HepG2 (cell line): ENCODE results near the gene PASK. TPM values are rescaled to one million over a fixed set of nuclear protein-coding genes. Genes with fewer than 3 reads are reported as not detected.

ENCODE experiments used
- KLF9 ChIP-seq: IDR thresholded peaks from 2 replicates; pipeline ENCODE4 v1.6.1; 2016; ENCODE audit warnings: low read depth
- KMT2A ChIP-seq: sonication (generic); formaldehyde crosslinking; IDR thresholded peaks from 2 replicates; pipeline ENCODE4 v1.4.0; 2020; ENCODE audit warnings: missing genetic modification reagents
- MATR3 ChIP-seq: sonication (generic); formaldehyde crosslinking; IDR thresholded peaks from 2 replicates; pipeline ENCODE4 v1.4.0; 2020; ENCODE audit warnings: missing genetic modification reagents
- MTF2 ChIP-seq: sonication (generic); formaldehyde crosslinking; IDR thresholded peaks from 2 replicates; pipeline ENCODE4 v1.5.0; 2020; ENCODE audit warnings: missing genetic modification reagents, borderline replicate concordance
- NONO ChIP-seq, 2 experiments: fragments of 450-650 bp in 1 of 2; sonication (generic) in 1 of 2; formaldehyde crosslinking in 1 of 2; IDR thresholded peaks in 1 of 2; conservative IDR thresholded peaks in 1 of 2; 2 replicates each; pipeline versions ENCODE4 v1.6.1 to v1.8.0; 2017 to 2022; ENCODE audit warnings: mild to moderate bottlenecking in 1 of 2, missing genetic modification reagents in 1 of 2, moderate library complexity in 1 of 2
- NR2F1 ChIP-seq, 2 experiments: fragments of 450-650 bp in 1 of 2; formaldehyde crosslinking in 1 of 2; IDR thresholded peaks; 2 replicates each; pipeline versions ENCODE4 v1.5.0 to v1.6.1; 2016 to 2020; ENCODE audit warnings: mild to moderate bottlenecking in 1 of 2, missing compliant biosample characterization in 1 of 2, missing genetic modification reagents in 1 of 2, moderate library complexity in 1 of 2
- NR2F6 ChIP-seq, 2 experiments: IDR thresholded peaks; 2 replicates each; pipeline ENCODE4 v1.6.1; 2016; ENCODE audit warnings: antibody characterized with exemption in 1 of 2, mild to moderate bottlenecking in 1 of 2
- POLR2A ChIP-seq, 2 experiments: IDR thresholded peaks; 2 replicates each; pipeline ENCODE4 v1.6.1; 2011; ENCODE audit warnings: low read depth in 2 of 2, low read length in 2 of 2, mild to moderate bottlenecking in 1 of 2, moderate library complexity in 1 of 2; ENCODE audit not compliant: insufficient read depth in 1 of 2
- SMAD1 ChIP-seq: sonication (generic); formaldehyde crosslinking; IDR thresholded peaks from 2 replicates; pipeline ENCODE4 v1.4.0; 2020; ENCODE audit warnings: missing genetic modification reagents, low read depth, mild to moderate bottlenecking, borderline replicate concordance
- THAP11 ChIP-seq: IDR thresholded peaks from 2 replicates; pipeline ENCODE4 v1.6.1; 2016; ENCODE audit warnings: missing biosample characterization, missing genetic modification reagents
- TP53 ChIP-seq: sonication (generic); formaldehyde crosslinking; conservative IDR thresholded peaks from 2 replicates; pipeline ENCODE4 v1.4.0; 2020; ENCODE audit warnings: missing genetic modification reagents
- ZBTB8A ChIP-seq: sonication (generic); formaldehyde crosslinking; IDR thresholded peaks from 2 replicates; pipeline ENCODE4 v1.4.0; 2020; ENCODE audit warnings: mild to moderate bottlenecking, low read depth, missing genetic modification reagents, borderline replicate concordance
- ZFX ChIP-seq: sonication (generic); formaldehyde crosslinking; IDR thresholded peaks from 2 replicates; pipeline ENCODE4 v1.4.0; 2020; ENCODE audit warnings: mild to moderate bottlenecking, low read depth, missing genetic modification reagents, moderate library complexity
- ZMYM4 ChIP-seq: sonication (generic); formaldehyde crosslinking; IDR thresholded peaks from 2 replicates; pipeline ENCODE4 v1.8.1; 2023; ENCODE audit warnings: mild to moderate bottlenecking, missing genetic modification reagents
- ZNF354B ChIP-seq: sonication (generic); formaldehyde crosslinking; IDR thresholded peaks from 2 replicates; pipeline ENCODE4 v1.8.0; 2022; ENCODE audit warnings: mild to moderate bottlenecking, missing genetic modification reagents
- ZNF496 ChIP-seq: sonication (generic); formaldehyde crosslinking; IDR thresholded peaks from 2 replicates; pipeline ENCODE4 v1.8.1; 2023; ENCODE audit warnings: mild to moderate bottlenecking, moderate library complexity, missing genetic modification reagents; ENCODE audit not compliant: insufficient replicate concordance
- polyA plus RNA-seq, 8 experiments: library from polyadenylated mRNA; depleted of rRNA in 3 of 8; stranded (reverse) in 7 of 8; unstranded in 1 of 8; fragments of >200 nt; fragmentation: Illumina TruSeq in 4 of 8; extraction: Trizol in 4 of 8; gene quantifications; 2 replicates each; pipeline versions ENCODE4 v1.2.1 to v1.2.3, GENCODE V29; 2011 to 2016; ENCODE audit warnings: low read depth in 4 of 8, missing spikeins in 1 of 8, mixed read lengths in 1 of 8; ENCODE audit not compliant: insufficient read depth in 1 of 8
- total RNA-seq, 5 experiments: library from RNA; depleted of rRNA; stranded (reverse); fragments of >200 nt; fragmentation: Illumina TruSeq; extraction: Trizol; gene quantifications; 2 replicates each; pipeline ENCODE4 v1.2.3, GENCODE V29; 2016; ENCODE audit warnings: low read depth in 1 of 5
- TF ChIP-seq, protein P1 (sequence below): sonication (generic); formaldehyde crosslinking; IDR thresholded peaks from 2 replicates; pipeline ENCODE4 v1.8.1; 2023; ENCODE audit warnings: mild to moderate bottlenecking, moderate library complexity, missing genetic modification reagents
- TF ChIP-seq, protein P2 (sequence below): sonication (generic); formaldehyde crosslinking; IDR thresholded peaks from 2 replicates; pipeline ENCODE4 v1.5.1; 2020; ENCODE audit warnings: missing genetic modification reagents, mild to moderate bottlenecking, borderline replicate concordance
- TF ChIP-seq, protein P3 (sequence below): sonication (generic); formaldehyde crosslinking; IDR thresholded peaks from 2 replicates; pipeline ENCODE4 v1.5.0; 2020; ENCODE audit warnings: missing genetic modification reagents
- TF ChIP-seq, protein P4 (sequence below): sonication (generic); formaldehyde crosslinking; IDR thresholded peaks from 2 replicates; pipeline ENCODE4 v1.4.0; 2020; ENCODE audit warnings: low read depth, mild to moderate bottlenecking, missing genetic modification reagents
- TF ChIP-seq, protein P5 (sequence below): sonication (generic); formaldehyde crosslinking; IDR thresholded peaks from 2 replicates; pipeline ENCODE4 v1.5.1; 2020; ENCODE audit warnings: missing genetic modification reagents, mild to moderate bottlenecking, borderline replicate concordance
- TF ChIP-seq, protein P6 (sequence below): sonication (generic); formaldehyde crosslinking; IDR thresholded peaks from 2 replicates; pipeline ENCODE4 v1.4.0; 2020; ENCODE audit warnings: missing genetic modification reagents

The PASK gene
- total and polyA plus RNA-seq, 2 of the 13 experiments (the other 11 are each of a cell fraction or from before 2014, with no cell fraction given) = 6.9 to 17.0 TPM

DNA sequence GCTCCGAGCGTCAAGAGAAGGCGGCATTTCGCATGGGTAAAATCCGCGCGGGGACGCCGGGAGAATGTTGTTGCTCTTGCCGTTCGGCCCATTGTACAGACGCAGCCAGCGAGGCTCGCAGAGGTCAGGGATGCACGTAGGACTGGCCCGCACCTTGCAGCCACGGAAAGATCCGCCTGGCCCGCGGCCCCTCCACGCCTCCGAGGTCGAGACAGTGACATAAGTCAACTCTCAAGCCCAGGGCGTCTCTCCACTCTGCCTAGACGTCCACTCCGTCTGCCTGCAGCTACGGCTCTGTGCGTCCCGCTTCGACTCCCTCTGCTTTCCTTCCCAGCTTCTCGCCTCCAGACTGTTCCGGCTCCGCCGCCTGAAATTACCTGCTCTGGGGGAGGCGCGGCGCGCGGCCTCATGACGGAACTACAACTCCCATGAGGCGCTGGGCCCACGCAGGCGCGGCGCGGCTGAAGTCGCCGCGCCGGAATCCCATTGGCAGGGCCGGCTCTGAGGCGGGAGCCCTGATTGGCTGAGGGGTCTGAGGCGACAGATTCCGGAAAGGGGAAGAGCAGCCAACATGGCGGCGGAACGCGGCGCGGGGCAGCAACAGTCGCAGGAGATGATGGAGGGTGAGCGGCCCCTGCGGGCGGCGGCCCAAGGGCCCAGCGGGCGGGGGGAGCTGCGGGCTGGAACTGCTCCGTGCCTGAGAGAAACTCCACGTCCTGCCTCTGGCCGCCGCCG lies 820 bp upstream of the PASK start, which contains the start of gene PPP1R7 (continued):
- TF ChIP-seq, protein P1, sequence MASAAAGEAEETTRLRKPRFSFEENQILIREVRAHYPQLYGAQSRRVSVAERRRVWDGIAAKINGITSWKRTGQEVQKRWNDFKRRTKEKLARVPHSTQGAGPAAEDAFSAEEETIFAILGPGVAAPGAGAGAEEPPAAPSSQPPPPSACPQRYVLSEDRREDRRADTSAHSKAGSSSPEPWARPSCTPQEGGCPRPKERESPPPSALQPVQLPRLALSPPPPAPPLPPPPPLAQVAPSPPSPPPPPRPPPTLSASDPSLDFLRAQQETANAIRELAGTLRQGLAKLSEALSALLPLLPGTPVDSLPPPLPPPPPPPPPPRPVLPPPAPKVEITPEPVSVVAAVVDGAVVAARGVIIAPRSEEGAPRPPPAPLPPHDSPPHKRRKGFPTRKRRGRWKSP (CRISPR knock-in tag) = 0 out of 2 replicates have a peak, but pooled peaks have one; percentile 9
- TF ChIP-seq ZBTB8A (CRISPR knock-in tag) (no peak), POLR2A (IDR thresholded peaks at IDR 0.05; ENCODE audit: insufficient read depth in 1 of 2, low read depth in 2 of 2, low read length in 2 of 2) (peak; percentile 72 to 90), NR2F1 (CRISPR knock-in tag; IDR thresholded peaks at IDR 0.05) (no peak), NONO (IDR thresholded peaks at IDR 0.05) (no peak), NONO (CRISPR knock-in tag; conservative IDR thresholded peaks at IDR 0.05) (peak; percentile 64), THAP11 (CRISPR knock-in tag) (peak; percentile 100), NR2F6 (IDR thresholded peaks at IDR 0.05) (no peak), NR2F6 (CRISPR knock-in tag; IDR thresholded peaks at IDR 0.05) (peak; percentile 26; the same call in 1 of the 2 replicates), ZNF354B (CRISPR knock-in tag) (no peak), MATR3 (CRISPR knock-in tag) (no peak), ZNF496 (CRISPR knock-in tag) (no peak), ZMYM4 (no peak), KLF9 (CRISPR knock-in tag) (no peak), KMT2A (CRISPR knock-in tag) (peak; percentile 82), ZFX (CRISPR knock-in tag) (peak; percentile 70), TP53 (peak; percentile 46; the same call in 1 of the 2 replicates), SMAD1 (CRISPR knock-in tag) (peak; percentile 10; the same call in 1 of the 2 replicates), MTF2 (no peak; the same call in 1 of the 2 replicates)
- TF ChIP-seq, protein P2, sequence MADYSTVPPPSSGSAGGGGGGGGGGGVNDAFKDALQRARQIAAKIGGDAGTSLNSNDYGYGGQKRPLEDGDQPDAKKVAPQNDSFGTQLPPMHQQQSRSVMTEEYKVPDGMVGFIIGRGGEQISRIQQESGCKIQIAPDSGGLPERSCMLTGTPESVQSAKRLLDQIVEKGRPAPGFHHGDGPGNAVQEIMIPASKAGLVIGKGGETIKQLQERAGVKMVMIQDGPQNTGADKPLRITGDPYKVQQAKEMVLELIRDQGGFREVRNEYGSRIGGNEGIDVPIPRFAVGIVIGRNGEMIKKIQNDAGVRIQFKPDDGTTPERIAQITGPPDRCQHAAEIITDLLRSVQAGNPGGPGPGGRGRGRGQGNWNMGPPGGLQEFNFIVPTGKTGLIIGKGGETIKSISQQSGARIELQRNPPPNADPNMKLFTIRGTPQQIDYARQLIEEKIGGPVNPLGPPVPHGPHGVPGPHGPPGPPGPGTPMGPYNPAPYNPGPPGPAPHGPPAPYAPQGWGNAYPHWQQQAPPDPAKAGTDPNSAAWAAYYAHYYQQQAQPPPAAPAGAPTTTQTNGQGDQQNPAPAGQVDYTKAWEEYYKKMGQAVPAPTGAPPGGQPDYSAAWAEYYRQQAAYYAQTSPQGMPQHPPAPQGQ (CRISPR knock-in tag) = no peak
- TF ChIP-seq, protein P3, sequence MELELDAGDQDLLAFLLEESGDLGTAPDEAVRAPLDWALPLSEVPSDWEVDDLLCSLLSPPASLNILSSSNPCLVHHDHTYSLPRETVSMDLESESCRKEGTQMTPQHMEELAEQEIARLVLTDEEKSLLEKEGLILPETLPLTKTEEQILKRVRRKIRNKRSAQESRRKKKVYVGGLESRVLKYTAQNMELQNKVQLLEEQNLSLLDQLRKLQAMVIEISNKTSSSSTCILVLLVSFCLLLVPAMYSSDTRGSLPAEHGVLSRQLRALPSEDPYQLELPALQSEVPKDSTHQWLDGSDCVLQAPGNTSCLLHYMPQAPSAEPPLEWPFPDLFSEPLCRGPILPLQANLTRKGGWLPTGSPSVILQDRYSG (CRISPR knock-in tag) = peak; percentile 32; the same call in 1 of the 2 replicates
- TF ChIP-seq, protein P4, sequence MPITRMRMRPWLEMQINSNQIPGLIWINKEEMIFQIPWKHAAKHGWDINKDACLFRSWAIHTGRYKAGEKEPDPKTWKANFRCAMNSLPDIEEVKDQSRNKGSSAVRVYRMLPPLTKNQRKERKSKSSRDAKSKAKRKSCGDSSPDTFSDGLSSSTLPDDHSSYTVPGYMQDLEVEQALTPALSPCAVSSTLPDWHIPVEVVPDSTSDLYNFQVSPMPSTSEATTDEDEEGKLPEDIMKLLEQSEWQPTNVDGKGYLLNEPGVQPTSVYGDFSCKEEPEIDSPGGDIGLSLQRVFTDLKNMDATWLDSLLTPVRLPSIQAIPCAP (CRISPR knock-in tag) = no peak
- TF ChIP-seq, protein P5, sequence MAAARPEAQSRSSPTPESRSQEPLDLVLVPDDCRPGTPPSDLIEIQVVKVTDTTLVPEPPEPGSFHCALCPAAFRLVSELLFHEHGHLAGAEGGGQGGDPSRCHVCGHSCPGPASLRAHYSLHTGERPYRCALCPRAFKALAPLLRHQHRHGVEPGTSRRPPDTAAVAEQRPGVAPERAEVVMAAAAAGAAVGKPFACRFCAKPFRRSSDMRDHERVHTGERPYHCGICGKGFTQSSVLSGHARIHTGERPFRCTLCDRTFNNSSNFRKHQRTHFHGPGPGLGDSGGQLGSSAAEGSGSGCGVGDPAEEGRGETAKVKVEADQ (CRISPR knock-in tag) = no peak
- TF ChIP-seq, protein P6, sequence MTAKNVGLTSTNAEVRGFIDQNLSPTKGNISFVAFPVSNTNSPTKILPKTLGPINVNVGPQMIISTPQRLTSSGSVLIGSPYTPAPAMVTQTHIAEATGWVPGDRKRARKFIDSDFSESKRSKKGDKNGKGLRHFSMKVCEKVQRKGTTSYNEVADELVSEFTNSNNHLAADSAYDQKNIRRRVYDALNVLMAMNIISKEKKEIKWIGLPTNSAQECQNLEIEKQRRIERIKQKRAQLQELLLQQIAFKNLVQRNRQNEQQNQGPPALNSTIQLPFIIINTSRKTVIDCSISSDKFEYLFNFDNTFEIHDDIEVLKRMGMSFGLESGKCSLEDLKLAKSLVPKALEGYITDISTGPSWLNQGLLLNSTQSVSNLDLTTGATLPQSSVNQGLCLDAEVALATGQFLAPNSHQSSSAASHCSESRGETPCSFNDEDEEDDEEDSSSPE (CRISPR knock-in tag) = peak; percentile 87
